ENCODE results near the gene GOLT1A.

DNA sequence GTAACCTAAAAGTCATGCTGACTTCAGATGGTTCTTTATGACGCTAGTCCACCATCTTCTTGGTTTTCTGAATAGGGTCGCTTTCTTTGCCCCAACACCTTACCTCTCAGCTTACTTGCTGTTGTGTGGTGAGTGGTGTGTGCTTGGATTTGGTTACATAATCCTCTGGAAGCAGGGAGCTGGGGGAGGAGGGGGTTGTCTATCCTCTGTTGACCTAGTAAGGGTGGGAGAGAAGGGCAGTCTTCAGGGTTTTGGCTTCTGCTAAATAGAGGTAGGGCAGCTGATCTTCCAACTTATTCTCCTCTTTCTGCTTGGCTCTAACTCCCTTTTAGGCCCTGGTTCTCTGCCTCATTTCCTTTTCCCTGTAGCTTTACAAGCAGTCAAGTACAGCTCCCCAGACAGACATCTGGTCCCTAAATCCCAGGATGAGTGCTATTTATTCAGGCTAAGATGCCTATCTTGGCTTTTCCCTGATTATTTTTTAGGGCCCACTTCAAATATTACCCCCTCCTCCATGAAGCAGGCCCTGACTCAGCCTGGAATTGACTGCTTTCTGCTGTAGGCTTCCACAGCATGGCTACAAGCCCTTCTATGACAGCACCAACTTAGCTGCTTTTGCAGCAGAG, 41.3 kb downstream of the GOLT1A start:
- TF ChIP-seq, protein P1, sequence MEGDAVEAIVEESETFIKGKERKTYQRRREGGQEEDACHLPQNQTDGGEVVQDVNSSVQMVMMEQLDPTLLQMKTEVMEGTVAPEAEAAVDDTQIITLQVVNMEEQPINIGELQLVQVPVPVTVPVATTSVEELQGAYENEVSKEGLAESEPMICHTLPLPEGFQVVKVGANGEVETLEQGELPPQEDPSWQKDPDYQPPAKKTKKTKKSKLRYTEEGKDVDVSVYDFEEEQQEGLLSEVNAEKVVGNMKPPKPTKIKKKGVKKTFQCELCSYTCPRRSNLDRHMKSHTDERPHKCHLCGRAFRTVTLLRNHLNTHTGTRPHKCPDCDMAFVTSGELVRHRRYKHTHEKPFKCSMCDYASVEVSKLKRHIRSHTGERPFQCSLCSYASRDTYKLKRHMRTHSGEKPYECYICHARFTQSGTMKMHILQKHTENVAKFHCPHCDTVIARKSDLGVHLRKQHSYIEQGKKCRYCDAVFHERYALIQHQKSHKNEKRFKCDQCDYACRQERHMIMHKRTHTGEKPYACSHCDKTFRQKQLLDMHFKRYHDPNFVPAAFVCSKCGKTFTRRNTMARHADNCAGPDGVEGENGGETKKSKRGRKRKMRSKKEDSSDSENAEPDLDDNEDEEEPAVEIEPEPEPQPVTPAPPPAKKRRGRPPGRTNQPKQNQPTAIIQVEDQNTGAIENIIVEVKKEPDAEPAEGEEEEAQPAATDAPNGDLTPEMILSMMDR (IDR thresholded peaks at IDR 0.05 in 4 of 5, conservative IDR thresholded peaks at IDR 0.05 in 1 of 5), result no peak
- no peak for TF ChIP-seq POLR2A (IDR thresholded peaks at IDR 0.05)
